ENCODE data around the gene RGL2. TPM values are rescaled to one million over a fixed set of nuclear protein-coding genes. Genes with fewer than 3 reads are reported as not detected.

The RGL2 gene
- polyA plus RNA-seq, 3 donors = 14.9 to 145 (median 15.5) TPM

DNA sequence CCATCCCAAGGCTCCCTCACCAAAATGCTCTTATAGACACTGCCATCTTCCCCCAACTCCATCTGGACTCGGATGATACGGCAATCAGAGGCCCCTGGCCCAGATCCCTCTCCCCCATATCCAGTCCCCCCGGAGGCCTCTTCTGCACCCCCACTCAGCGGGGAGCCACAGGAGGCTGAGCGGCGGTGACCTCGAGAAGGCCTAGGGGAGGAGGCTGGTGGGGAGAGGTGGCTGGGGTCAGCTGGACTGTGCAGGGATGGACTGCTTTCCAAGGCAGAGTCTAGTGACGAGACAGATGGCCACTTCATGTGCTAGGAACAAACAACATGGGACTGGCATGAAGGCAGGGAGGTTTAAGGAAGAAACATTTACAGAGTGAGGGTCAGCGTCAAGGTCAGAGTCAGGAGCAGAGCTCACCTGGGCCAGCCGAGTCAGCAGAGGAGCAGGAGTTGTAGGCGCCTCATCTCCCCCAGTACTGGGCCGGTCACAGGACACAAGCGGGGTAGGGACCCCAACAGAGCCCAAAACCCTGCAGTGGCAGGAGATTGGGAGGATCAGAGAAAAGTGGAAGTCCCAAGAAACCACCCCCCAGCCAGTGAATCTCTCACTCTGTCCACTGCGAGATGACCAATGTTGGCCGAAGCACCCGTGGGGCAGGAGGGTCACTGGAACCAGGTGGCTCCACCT is 5.6 kb downstream of the RGL2 start:
- Mint-ChIP-seq H3K9me3 (peaks cover 0 to 2% (median 0%) of the 10 kb centered on the region in 7 donors), H3K4me1 (peaks cover 44% of the 10 kb centered on the region), H3K4me3 (no peak overlapping the region), H3K27ac (peak overlapping the region in 3 of 7 donors; percentile 35 to 65 (median 39)), H3K27me3 (ENCODE audit: low read depth in 3 of 3) (peaks cover 0 to 2% (median 0%) of the 10 kb centered on the region in 3 donors), H3K36me3 (peaks cover 54 to 58% of the 10 kb centered on the region in 2 donors)
- intact Hi-C loops (cut with micrococcal nuclease) = loop anchor here in 1 of 2 donors (10.0 kb wide), 1 partner anchor 102 kb away; the partner anchor contains the start of gene KIFC1
- peaks cover 72% of the 10 kb centered on the region for H4K20me1 ChIP-seq (ENCODE audit: insufficient read depth, low read length)
- no peak overlapping the region for H3K4me2 ChIP-seq (replicated peaks; ENCODE audit: extremely low read depth, low read length, poor library complexity, severe bottlenecking)
- TF ChIP-seq, protein P1, sequence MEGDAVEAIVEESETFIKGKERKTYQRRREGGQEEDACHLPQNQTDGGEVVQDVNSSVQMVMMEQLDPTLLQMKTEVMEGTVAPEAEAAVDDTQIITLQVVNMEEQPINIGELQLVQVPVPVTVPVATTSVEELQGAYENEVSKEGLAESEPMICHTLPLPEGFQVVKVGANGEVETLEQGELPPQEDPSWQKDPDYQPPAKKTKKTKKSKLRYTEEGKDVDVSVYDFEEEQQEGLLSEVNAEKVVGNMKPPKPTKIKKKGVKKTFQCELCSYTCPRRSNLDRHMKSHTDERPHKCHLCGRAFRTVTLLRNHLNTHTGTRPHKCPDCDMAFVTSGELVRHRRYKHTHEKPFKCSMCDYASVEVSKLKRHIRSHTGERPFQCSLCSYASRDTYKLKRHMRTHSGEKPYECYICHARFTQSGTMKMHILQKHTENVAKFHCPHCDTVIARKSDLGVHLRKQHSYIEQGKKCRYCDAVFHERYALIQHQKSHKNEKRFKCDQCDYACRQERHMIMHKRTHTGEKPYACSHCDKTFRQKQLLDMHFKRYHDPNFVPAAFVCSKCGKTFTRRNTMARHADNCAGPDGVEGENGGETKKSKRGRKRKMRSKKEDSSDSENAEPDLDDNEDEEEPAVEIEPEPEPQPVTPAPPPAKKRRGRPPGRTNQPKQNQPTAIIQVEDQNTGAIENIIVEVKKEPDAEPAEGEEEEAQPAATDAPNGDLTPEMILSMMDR (IDR thresholded peaks at IDR 0.05) = no peak
- H2AFZ ChIP-seq (ENCODE audit: insufficient read depth, low read depth, low read length, poor library complexity, severe bottlenecking) = no peak overlapping the region
- H3K27ac ChIP-seq (ENCODE audit: low read depth in 1 of 2, low read length in 2 of 2) = no peak overlapping the region
- H3K79me2 ChIP-seq (ENCODE audit: insufficient read depth, low read length) = peaks cover 66% of the 10 kb centered on the region
- H3K36me3 ChIP-seq (replicated peaks in 1 of 2; ENCODE audit: control insufficient read depth in 1 of 2, insufficient read depth in 2 of 2, low read length in 2 of 2) = peaks cover 55 to 63% of the 10 kb centered on the region in 2 donors
- no peak overlapping the region for H3K4me3 ChIP-seq (replicated peaks in 1 of 3; ENCODE audit: low read depth in 2 of 3, low read length in 3 of 3)
- no peaks in the 10 kb centered on the region for H3K9me3 ChIP-seq (replicated peaks in 1 of 2; ENCODE audit: control insufficient read depth in 1 of 2, insufficient read depth in 1 of 2, low read length in 2 of 2)
- peaks cover 30 to 33% of the 10 kb centered on the region in 2 donors for H3K4me1 ChIP-seq (ENCODE audit: control insufficient read depth in 1 of 2, insufficient read depth in 2 of 2, low read length in 2 of 2)
- H3K27me3 ChIP-seq (ENCODE audit: control insufficient read depth in 2 of 2, insufficient read depth in 2 of 2, low read length in 2 of 2) = no peaks in the 10 kb centered on the region
- no peak for DNase-seq
- 90% methylated on average over 2 of the region's 16 CpGs for WGBS (ENCODE audit: insufficient coverage)
- H3K9ac ChIP-seq (ENCODE audit: insufficient read depth, low read length, poor library complexity, severe bottlenecking) = no peak overlapping the region

- peak overlapping the region in 1 of 2 donors; percentile 75 for H3K27ac ChIP-seq (ENCODE audit: low read depth in 1 of 2, low read length in 2 of 2)
- peaks cover 33% of the 10 kb centered on the region for H3K4me1 Mint-ChIP-seq
These were observed 8.3 kb downstream of the RGL2 start for GRCh38 chr6:33290459-33290858.

More at GRCh38 chr6:33290459-33290858, 8.3 kb downstream of the RGL2 start:
- peak overlapping the region; percentile 99 to 100 for H3K4me3 Mint-ChIP-seq
- no peaks in the 10 kb centered on the region for H3K9me3 Mint-ChIP-seq
- peaks cover 19 to 23% of the 10 kb centered on the region in 2 donors for H3K4me1 ChIP-seq (ENCODE audit: control insufficient read depth in 1 of 2, insufficient read depth in 2 of 2, low read length in 2 of 2)
- H4K20me1 ChIP-seq (ENCODE audit: insufficient read depth, low read length) = peaks cover 55% of the 10 kb centered on the region
- no peaks in the 10 kb centered on the region for H3K27me3 ChIP-seq (ENCODE audit: control insufficient read depth in 2 of 2, insufficient read depth in 2 of 2, low read length in 2 of 2)
- H3K79me2 ChIP-seq (ENCODE audit: insufficient read depth, low read length) = peaks cover 55% of the 10 kb centered on the region
- H2AFZ ChIP-seq (ENCODE audit: insufficient read depth, low read depth, low read length, poor library complexity, severe bottlenecking) = no peak overlapping the region
- no peaks in the 10 kb centered on the region for H3K9me3 ChIP-seq (replicated peaks in 1 of 2; ENCODE audit: control insufficient read depth in 1 of 2, insufficient read depth in 1 of 2, low read length in 2 of 2)
- H3K4me3 ChIP-seq (replicated peaks in 1 of 3; ENCODE audit: low read depth in 2 of 3, low read length in 3 of 3) = peak overlapping the region in 1 of 3 experiments; percentile 99
- TF ChIP-seq, protein P1 (IDR thresholded peaks at IDR 0.05) = no peak
- H3K9ac ChIP-seq (ENCODE audit: insufficient read depth, low read length, poor library complexity, severe bottlenecking) = peak overlapping the region; percentile 68
- intact Hi-C loops (cut with micrococcal nuclease) = loop anchor here in 1 of 2 donors (10.0 kb wide), 1 partner anchor 104 kb away; the partner anchor contains the start of gene KIFC1
- H3K4me2 ChIP-seq (replicated peaks; ENCODE audit: extremely low read depth, low read length, poor library complexity, severe bottlenecking) = peak overlapping the region; percentile 90
- DNase-seq = no peak
- H3K27ac Mint-ChIP-seq = peak overlapping the region in 2 of 7 donors; percentile 32 to 94
- peaks cover 52 to 70% of the 10 kb centered on the region in 2 donors for H3K36me3 ChIP-seq (replicated peaks in 1 of 2; ENCODE audit: control insufficient read depth in 1 of 2, insufficient read depth in 2 of 2, low read length in 2 of 2)
- WGBS (ENCODE audit: insufficient coverage) = 89% methylated on average over 2 of the region's 7 CpGs
- no peaks in the 10 kb centered on the region for H3K27me3 Mint-ChIP-seq (ENCODE audit: low read depth in 3 of 3)
- peaks cover 61 to 64% of the 10 kb centered on the region in 2 donors for H3K36me3 Mint-ChIP-seq

Measured in CD14-positive monocyte (primary cell).